Osteoblast (primary cell): ENCODE results near the gene TMEM62. TPM values are rescaled to one million over a fixed set of nuclear protein-coding genes. Genes with fewer than 3 reads are reported as not detected.

Experiments used
- DNase-seq: peaks from one replicate; pipeline ENCODE4 v3.0.0; 2011; ENCODE audit warnings: low spot score, mixed read lengths; ENCODE audit not compliant: insufficient read length; ENCODE audit errors: missing footprints
- H2AFZ ChIP-seq: 2 replicates; pipeline ENCODE4 v1.6.0; 2011; ENCODE audit warnings: mild to moderate bottlenecking, low read length
- H3K27ac ChIP-seq: 2 replicates; pipeline ENCODE4 v1.5.1; 2011; ENCODE audit warnings: mild to moderate bottlenecking, low read depth, low read length, moderate library complexity
- H3K27me3 ChIP-seq: 2 replicates; pipeline ENCODE4 v1.6.0; 2012; ENCODE audit warnings: mild to moderate bottlenecking, control low read depth, inconsistent platforms, low read length, moderate library complexity; ENCODE audit not compliant: insufficient read depth
- H3K36me3 ChIP-seq: 2 replicates; pipeline ENCODE4 v1.5.1; 2011; ENCODE audit warnings: mild to moderate bottlenecking, low read length, control low read depth, moderate library complexity; ENCODE audit not compliant: insufficient read depth
- H3K4me1 ChIP-seq: 2 replicates; pipeline ENCODE4 v1.5.1; 2011; ENCODE audit warnings: mild to moderate bottlenecking, low read length, control low read depth, moderate library complexity; ENCODE audit not compliant: insufficient read depth
- H3K4me2 ChIP-seq: 2 replicates; pipeline ENCODE4 v1.6.0; 2011; ENCODE audit warnings: mild to moderate bottlenecking, low read length; ENCODE audit not compliant: insufficient read depth
- H3K4me3 ChIP-seq: fragments of 200-600 bp; sonication (generic); 3 replicates; pipeline ENCODE4 v1.5.1; 2012; ENCODE audit warnings: mild to moderate bottlenecking, low read length, inconsistent platforms; ENCODE audit not compliant: insufficient read depth
- H3K79me2 ChIP-seq: 2 replicates; pipeline ENCODE4 v1.6.0; 2012; ENCODE audit warnings: mild to moderate bottlenecking, low read length, control low read depth, inconsistent platforms; ENCODE audit not compliant: insufficient read depth
- H3K9me3 ChIP-seq: 2 replicates; pipeline ENCODE4 v1.5.1; 2011; ENCODE audit warnings: low read depth, low read length, control low read depth
- H4K20me1 ChIP-seq: 2 replicates; pipeline ENCODE4 v1.6.0; 2012; ENCODE audit warnings: mild to moderate bottlenecking, low read length, control low read depth; ENCODE audit not compliant: insufficient read depth
- total RNA-seq: library from RNA; depleted of rRNA; stranded (reverse); fragments of >200 nt; gene quantifications from 2 replicates; pipeline ENCODE4 v1.2.3, GENCODE V29; 2012
- TF ChIP-seq, protein P1 (sequence below): IDR thresholded peaks from 2 replicates; pipeline ENCODE4 v1.5.1; 2011; ENCODE audit warnings: mild to moderate bottlenecking, low read depth, low read length, moderate library complexity; ENCODE audit errors: extremely low read depth

TMEM62 gene
- total RNA-seq, 1 donor, result 17.7 TPM

DNA sequence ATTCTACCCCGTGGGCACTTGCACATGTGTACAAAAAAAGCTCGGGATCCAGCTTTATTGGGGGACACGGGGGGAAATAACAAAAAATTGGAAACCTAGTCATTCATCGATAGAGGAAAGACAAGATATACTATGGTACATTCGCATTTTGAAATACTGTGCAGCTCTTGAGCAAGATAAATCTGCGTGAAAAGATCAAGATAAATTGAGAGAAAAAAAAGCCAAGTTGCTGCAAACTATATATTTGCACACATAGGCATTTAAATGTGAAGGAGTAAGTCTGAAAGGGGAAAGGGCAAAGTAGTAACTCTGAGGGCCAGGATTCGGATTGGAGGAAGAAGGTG lies 26.9 kb upstream of the TMEM62 start:
- Histone ChIP-seq H2AFZ (peak overlapping the region; percentile 98), H3K27me3 (no peaks in the 10 kb centered on the region), H3K79me2 (peaks cover 48% of the 10 kb centered on the region), H3K4me3 (peak overlapping the region; percentile 85), H3K9me3 (no peaks in the 10 kb centered on the region), H3K36me3 (peaks cover 13% of the 10 kb centered on the region), H4K20me1 (peaks cover 14% of the 10 kb centered on the region), H3K4me2 (peak overlapping the region; percentile 91), H3K27ac (peak overlapping the region; percentile 85), H3K4me1 (peaks cover 16% of the 10 kb centered on the region)
- TF ChIP-seq, protein P1, sequence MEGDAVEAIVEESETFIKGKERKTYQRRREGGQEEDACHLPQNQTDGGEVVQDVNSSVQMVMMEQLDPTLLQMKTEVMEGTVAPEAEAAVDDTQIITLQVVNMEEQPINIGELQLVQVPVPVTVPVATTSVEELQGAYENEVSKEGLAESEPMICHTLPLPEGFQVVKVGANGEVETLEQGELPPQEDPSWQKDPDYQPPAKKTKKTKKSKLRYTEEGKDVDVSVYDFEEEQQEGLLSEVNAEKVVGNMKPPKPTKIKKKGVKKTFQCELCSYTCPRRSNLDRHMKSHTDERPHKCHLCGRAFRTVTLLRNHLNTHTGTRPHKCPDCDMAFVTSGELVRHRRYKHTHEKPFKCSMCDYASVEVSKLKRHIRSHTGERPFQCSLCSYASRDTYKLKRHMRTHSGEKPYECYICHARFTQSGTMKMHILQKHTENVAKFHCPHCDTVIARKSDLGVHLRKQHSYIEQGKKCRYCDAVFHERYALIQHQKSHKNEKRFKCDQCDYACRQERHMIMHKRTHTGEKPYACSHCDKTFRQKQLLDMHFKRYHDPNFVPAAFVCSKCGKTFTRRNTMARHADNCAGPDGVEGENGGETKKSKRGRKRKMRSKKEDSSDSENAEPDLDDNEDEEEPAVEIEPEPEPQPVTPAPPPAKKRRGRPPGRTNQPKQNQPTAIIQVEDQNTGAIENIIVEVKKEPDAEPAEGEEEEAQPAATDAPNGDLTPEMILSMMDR, result no peak
- no peak for DNase-seq

DNA sequence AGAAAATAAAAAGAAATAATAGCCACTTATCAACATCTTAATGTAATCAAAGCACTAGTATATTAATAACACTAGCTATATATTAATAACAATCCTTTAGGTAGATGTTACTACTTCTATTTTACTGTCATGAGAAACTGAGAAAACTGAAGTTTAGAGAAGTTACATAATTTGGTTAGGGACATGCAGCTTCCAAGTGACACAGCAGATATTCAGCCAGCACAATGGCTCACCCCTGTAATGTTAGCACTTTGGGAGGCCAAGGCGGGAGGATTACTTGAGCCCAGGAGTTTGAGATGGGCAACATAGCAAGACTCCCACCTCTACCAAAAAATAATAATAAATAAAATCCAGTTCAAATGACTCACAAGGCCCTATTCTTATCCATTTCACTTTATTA lies 25.6 kb upstream of the TMEM62 start:
- H3K9me3 ChIP-seq, result no peaks in the 10 kb centered on the region
- H3K4me2 ChIP-seq, result no peak overlapping the region
- H3K27me3 ChIP-seq, result no peaks in the 10 kb centered on the region
- no peak overlapping the region for H3K4me3 ChIP-seq
- H3K27ac ChIP-seq, result no peak overlapping the region
- no peak for DNase-seq
- TF ChIP-seq, protein P1, result no peak
- peaks cover 8% of the 10 kb centered on the region for H3K36me3 ChIP-seq
- peaks cover 16% of the 10 kb centered on the region for H3K4me1 ChIP-seq
- H2AFZ ChIP-seq, result no peak overlapping the region
- peaks cover 35% of the 10 kb centered on the region for H3K79me2 ChIP-seq
- peaks cover 11% of the 10 kb centered on the region for H4K20me1 ChIP-seq

DNA sequence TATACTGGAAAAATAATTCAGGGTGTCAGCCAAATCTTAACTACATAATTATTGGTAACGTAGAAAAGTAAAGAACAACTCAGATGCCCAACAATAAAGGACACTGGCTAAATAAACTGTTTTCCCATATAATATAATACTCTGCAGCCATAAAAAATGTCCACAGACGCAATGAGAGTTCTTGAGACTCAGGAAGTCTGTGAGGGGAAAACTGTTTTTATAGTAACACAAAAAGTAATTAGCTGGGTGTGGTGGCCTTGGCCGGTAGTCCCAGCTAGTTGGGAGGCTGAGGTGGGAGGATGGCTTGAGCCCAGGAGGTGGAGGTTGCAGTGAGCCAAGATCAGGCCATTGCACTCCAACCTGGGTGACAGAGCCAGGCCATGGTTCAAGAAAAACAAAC lies 22.0 kb upstream of the TMEM62 start:
- no peaks in the 10 kb centered on the region for H3K9me3 ChIP-seq
- DNase-seq, result no peak
- H3K27me3 ChIP-seq, result no peaks in the 10 kb centered on the region
- no peak overlapping the region for H3K4me2 ChIP-seq
- H3K27ac ChIP-seq, result no peak overlapping the region
- no peak overlapping the region for H2AFZ ChIP-seq
- no peak overlapping the region for H3K4me3 ChIP-seq
- H3K36me3 ChIP-seq, result no peaks in the 10 kb centered on the region
- H3K79me2 ChIP-seq, result peaks cover under 1% of the 10 kb centered on the region
- TF ChIP-seq, protein P1, result no peak
- H3K4me1 ChIP-seq, result peaks cover 6% of the 10 kb centered on the region
- no peaks in the 10 kb centered on the region for H4K20me1 ChIP-seq

DNA sequence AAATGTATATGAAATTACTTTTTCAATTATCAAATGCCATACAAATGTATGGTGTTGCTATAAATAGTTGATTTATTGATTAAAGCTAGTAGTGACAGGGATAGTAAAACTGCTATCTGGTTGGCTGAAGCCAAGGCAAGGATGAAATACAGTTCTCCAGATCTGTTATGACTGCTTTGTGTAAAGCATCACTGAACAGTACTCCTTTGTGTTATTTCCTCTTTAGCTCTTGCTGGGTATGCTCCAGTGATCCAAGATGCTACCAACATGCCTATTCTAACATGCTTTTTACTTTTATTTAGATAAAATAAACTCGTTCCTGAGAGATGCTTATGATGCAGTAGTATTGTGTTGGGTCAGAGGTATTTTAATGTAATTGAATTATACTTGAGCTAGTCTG lies 15.1 kb upstream of the TMEM62 start:
- Histone ChIP-seq H3K79me2 (no peaks in the 10 kb centered on the region), H3K27ac (no peak overlapping the region), H3K36me3 (no peaks in the 10 kb centered on the region), H3K9me3 (no peaks in the 10 kb centered on the region), H3K4me1 (peaks cover 6% of the 10 kb centered on the region), H4K20me1 (no peaks in the 10 kb centered on the region), H3K4me3 (no peak overlapping the region), H2AFZ (no peak overlapping the region), H3K27me3 (peaks cover 3% of the 10 kb centered on the region), H3K4me2 (no peak overlapping the region)
- no peak for DNase-seq
- TF ChIP-seq, protein P1, result no peak
